ENCODE data around the gene SOCS7. TPM values are rescaled to one million over a fixed set of nuclear protein-coding genes. Genes with fewer than 3 reads are reported as not detected.

The SOCS7 gene
- polyA plus RNA-seq, 4 donors: 14.9 to 22.7 (median 18.8) TPM

Other genes with a start within 250 kb of the SOCS7 start
- not detected for gene TBC1D3E, start 223.9 kb upstream of the SOCS7 start, polyA plus RNA-seq (ENCODE audit: insufficient read length in 4 of 4)
- gene TBC1D3, start 159.3 kb upstream of the SOCS7 start, polyA plus RNA-seq (ENCODE audit: insufficient read length in 4 of 4): not detected
- 10 to 100 TPM; 46.1 to 76.0 (median 63.5) TPM for gene MRPL45, start 54.7 kb upstream of the SOCS7 start, polyA plus RNA-seq (ENCODE audit: insufficient read length in 4 of 4)
- under 1 TPM; 0.05 to 0.29 (median 0.09) TPM for gene GPR179, start 7.9 kb upstream of the SOCS7 start, polyA plus RNA-seq (ENCODE audit: insufficient read length in 4 of 4)
- 10 to 100 TPM; 43.2 to 62.7 (median 57.1) TPM for gene ARHGAP23, start 76.6 kb downstream of the SOCS7 start, polyA plus RNA-seq (ENCODE audit: insufficient read length in 4 of 4)

Measured in left renal pelvis (tissue), 4 donors.